OCI-LY7 (cell line): Measurements from ENCODE around the gene COL4A4.

Experiments used
- CTCF ChIP-seq: fragments of 200-600 bp; sonication (generic); conservative IDR thresholded peaks from 2 replicates; pipeline ENCODE4 v1.5.1; 2014; ENCODE audit warnings: mild to moderate bottlenecking, antibody characterized with exemption, low read length, moderate library complexity, mixed read lengths
- EZH2phosphoT487 ChIP-seq: fragments of 200-600 bp; sonication (generic); IDR thresholded peaks from 2 replicates; pipeline ENCODE4 v1.6.1; 2018; ENCODE audit warnings: low read depth, borderline replicate concordance, mild to moderate bottlenecking, mixed run types, antibody characterized with exemption, low read length, moderate library complexity, mixed read lengths

DNA sequence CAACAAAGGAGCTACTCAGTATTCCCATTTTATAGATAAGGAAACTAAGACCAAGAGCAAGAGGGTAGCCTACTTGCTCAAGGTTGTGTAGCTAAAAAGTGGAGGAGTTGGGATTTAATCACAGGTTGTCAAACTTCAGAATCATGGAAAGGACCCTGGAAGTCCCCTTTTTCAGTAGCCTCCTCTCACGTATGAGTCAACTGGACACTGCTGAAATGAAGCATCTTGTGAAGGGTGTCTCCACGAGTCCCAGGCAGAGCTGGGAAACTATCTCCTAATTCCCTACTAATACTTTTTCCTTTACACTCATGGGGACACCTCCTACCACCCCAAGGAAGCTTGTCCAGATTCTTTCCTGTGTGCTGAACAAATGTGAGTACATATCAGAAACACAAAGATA lies 172.3 kb downstream of the COL4A4 start:
- no peak for TF ChIP-seq CTCF
- TF ChIP-seq EZH2phosphoT487, result no peak
